Stimulated activated CD4-positive, alpha-beta T cell treated with anti-CD3 and anti-CD28 coated beads, Interleukin-12 subunit alpha, Interleukin-12 subunit beta, amount 100 ng/mL, for 48 hours (primary cell): ENCODE results near the gene NFIB.

Experiments used
- DNase-seq, 3 donors: peaks; one replicate each; pipeline ENCODE4 v3.0.0-alpha.2; 2020; ENCODE audit warnings: low read depth in 2 of 3, low spot score in 1 of 3

NFIB gene

DNA sequence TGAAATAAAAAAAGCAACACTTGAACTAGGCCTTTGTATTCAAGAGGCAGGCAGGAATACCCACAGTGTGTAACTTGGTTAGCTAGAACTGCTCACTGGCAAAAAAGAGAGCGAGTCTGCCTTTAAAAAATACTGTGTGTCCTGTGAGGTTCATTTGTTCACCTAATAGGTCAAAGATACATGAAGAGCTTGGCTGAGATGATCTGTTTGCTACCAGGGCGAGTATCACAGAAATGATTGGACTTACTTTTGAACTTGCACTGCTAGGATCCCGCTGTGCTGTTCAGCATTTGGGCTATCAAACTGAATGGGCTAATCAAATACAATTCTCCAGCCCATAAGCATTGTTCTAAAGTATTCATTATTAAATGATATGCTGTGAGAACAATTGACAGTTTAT lies 229.1 kb downstream of the NFIB start:
- no peak for DNase-seq

DNA sequence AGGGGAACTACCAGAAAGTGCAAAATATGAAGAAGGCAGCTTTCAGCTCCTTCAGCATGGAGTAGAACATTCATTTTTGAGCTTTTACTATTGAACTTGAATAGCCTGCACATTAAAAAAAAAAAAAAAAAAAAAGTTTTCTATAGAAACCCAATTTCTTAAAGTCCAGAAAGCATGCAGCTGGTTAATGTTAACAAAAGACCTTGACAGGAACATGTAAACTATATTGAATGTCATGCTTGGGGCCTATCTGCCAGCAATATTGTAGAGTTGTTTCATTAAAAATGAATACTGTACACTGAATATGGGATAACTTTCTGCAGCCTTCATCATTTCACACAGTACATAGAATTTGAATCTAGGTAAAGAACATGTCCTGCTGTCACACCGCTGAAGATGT lies 230.6 kb downstream of the NFIB start:
- DNase-seq: no peak

DNA sequence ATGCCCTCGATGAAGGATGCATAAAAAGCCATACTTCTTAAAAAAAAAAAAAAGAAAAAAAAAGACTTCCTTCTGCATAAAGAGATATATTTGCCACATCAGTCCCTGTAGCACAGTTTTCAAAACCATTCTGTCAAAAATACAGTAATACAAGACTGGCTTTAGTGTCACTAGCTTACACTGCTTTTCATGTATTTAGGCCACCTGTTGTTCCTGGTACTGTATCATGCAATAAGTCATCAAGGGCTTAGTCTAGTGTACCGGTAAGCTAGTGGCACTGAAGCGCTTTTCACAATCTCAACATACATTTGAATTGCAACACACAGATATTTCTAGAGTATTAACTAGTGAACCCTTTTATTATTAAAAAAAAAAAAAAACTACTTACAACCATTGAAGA lies 231.2 kb downstream of the NFIB start:
- no peak for DNase-seq

DNA sequence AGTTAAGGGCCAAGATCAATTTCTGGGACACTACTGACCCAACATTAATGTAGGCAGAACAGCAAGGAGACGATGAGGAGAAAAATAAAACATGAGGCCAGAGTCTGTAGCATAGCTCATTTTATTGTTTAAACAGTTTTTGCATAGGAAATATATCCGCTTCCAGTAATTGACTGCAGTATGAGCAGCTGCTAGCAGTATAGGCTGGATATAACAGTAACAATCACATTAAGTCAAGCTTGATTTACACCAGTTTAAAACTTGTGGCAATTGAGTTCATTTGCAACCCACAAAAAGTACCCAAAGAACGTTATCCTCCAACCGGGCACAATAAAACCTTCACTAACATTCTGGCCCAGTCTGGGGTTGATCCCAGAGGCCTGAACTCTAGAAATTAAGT lies 232.2 kb downstream of the NFIB start:
- DNase-seq: no peak

DNA sequence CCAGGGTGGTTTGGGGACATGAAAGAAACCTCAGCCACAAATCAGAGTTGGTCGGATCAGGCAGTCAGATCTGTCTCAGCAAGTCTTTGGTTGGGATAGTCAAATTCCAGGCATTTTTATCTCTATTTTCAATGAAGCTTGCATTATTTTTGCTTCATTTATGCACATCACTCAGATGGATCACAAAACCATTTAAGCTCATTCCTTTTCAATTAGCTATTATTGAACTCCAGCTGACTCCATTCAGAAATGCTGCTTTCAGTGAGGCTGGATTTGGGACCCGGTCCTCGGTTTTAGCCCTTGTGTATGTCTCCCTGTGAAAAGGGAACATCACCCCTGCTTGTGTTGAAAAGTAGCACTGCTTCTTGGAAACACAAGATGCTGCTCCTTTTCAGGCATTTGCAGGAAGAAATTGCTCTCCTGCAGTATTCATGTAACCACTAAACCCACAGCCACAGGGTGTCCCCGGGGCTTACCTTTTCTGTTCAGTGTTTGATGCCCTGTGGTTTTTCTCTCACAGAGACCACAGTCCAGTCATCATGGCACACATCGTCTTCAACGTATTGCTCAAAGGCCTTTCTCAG lies 232.9 kb downstream of the NFIB start:
- DNase-seq: peak in 1 of 3 donors; percentile 0

DNA sequence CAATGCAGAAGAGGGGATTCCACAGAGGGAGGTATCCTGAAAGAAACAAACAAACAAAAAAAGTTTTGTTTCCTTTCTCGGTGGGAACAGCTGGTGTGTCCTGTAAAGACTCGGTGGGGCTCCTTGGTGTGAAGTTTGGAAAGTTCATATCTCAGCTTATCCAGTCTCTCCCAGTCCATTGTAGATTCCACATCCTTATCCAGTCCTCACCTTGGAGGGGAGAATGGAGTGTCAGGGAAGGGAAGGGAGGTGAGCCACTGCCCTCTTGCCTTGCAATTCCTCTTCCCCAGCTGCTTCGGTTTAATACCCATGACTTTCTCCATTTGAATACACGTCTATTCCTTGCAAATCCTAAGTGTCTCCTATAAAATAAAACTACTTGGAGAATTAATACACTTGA lies 234.5 kb downstream of the NFIB start:
- DNase-seq: no peak

DNA sequence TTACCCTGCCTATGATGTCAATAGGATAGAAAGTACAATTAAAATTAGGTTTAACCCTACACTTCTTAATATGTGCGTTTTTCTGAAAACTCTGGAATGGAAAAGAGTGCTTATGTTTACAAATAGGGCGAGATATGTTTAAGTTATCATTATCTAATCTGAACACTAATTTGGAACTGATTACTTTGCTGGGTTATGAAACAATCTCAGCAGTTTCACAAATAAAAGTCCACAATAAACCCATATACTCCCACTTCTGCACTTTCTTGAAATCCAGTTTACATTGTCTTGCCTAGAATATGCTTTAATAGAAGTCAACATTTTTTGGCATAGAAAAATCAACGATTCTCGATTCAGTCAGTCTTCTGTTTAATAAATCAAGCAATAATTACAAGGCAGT lies 236.3 kb downstream of the NFIB start:
- DNase-seq: no peak

DNA sequence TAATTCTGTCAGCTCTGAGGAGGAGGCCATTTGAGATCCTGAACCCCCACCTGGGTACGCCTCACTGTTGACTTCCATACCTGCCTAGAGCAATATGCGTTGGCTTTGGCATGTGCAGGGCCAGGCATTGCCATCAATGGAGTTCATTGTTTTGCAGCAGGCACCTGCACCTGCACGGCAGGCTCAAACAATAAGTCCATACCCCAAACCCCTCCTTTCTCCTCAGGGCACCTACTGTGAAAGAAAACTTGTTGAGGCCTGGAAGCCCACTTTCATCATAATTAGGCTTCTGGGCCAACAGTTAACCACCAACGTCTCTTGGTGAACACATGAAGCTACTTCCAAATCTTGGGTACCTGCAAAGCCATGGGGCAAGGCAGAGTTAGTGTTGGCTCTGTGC lies 238.7 kb downstream of the NFIB start:
- DNase-seq: no peak

DNA sequence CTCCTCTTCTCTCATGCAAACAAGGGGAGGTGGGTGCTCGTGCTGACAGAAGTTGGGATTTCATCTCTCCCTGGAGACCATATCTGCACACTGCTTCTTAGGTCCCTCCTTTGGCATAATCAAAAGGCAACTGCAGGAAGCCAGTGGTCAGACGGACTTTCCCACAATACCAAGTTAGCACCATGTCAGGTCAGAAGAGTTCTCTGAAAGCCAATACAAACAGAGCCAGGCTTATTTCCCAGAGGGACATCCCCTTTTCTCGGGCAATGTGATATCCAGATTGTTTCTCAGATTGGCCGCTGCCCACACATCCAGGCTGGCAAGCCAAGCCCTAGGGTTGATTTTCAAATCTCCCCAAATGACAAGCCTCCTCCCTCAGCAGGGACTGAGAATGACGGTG lies 241.1 kb downstream of the NFIB start:
- no peak for DNase-seq

DNA sequence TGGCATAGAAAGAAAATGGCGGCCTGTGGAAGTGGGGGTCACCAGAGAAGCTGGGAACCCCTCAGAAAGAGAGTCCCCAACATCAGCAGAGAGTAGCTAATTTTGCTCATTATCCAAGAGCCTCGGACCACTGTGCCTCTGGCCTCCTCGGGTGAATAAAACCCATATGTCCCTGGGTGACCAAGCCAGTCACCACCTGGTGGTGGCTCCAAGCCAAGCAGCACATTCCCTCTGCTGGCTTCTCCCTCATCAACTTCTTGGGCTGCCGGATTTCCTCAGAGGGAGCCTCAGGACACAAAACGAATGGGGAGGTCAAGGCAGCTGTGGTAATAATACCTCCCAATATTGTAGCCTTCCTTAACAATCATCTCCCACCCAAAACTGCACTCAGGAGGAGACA lies 242.5 kb downstream of the NFIB start:
- DNase-seq: no peak

DNA sequence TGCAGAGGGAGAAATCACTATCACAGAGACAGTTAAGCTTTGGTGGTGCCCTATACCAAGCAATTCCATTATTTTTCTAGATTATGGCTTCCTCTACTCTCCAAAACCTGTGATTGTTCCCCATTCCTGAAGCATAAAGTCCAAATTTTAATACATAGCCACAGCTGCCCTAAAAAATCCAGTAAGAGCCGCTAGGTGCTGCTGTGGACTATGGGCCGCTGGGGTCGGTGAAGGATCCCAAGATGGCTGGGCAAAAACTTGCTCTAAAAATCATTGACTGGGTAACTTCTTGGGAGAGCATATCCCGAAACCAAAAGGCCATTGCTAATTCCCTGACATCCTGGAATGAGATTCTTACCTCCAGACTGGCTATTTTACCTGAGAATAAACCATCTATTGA lies 245.3 kb downstream of the NFIB start:
- DNase-seq: no peak

DNA sequence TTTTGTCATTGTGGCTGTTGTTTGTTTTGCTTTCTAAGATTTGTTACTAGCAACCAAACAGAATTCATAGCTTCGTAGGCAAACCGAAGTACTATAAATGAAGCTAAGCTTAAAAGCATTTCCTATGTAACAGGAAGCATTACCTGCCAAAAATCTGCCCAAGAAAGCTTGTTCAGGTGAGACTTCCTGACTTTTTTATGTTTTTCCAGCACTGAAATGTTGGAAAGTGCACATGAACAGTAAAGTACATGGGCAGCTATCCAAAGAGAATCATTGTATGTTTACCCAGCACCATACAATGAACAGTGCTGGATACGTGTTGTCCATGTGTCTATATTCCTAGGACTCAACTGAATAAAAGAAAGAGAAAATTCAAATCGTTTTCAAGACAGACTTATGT lies 247.1 kb downstream of the NFIB start:
- DNase-seq: no peak

DNA sequence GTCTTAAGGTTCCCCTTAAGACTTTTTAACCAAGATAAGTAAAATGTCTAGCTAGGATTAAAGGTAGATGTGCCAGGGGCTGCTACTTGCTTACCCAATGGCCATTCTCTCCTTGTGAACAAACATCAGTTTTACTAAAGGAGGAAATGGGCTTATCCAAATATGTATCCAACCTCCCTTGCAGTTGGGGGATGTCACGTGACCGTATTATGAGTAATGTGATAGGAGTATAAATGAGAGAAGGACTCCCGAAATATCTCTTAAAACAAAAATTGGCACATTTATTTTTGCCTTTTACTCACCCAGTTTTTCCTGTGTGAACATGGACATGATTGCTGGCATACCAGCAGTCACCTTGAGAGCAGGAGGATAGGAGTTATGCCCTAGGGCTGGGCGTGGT lies 247.9 kb downstream of the NFIB start:
- no peak for DNase-seq

DNA sequence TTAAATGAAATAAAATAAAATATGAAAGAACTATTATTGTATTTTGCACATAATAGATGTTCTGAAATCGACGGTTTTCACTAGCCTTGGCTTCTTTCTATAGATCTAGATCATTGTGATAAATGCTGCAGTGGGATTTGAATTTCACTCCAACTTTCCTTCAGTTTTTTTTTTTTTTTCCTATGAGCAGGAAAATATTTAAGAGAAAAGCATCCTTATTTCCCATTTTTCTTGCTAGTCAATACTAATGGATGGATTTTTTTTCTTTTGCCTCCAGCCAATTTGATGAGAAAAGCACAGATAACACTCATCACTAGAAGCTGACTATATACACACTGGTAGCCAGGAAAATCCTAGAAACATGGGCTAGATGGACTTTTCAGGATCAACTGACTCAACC lies 249.0 kb downstream of the NFIB start:
- DNase-seq: no peak

DNA sequence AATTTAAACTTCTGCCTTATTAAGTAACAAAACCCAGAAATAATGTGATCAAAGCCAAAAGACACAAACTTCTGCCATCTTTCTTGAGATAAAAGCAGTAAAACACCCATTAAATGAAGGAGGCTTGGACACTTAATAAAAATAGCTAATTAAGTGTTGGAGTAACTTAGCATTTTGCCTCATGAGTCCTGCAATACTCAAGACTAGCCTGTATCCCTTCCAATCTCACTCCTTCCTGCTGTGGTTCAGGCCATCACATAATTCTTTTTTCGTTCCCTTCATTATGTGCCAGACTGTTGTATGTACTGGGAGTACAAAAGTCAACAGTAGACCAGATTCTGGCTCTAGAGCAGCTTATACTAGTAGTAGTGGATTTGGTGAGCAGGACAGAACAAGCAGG lies 250.2 kb downstream of the NFIB start:
- no peak for DNase-seq

DNA sequence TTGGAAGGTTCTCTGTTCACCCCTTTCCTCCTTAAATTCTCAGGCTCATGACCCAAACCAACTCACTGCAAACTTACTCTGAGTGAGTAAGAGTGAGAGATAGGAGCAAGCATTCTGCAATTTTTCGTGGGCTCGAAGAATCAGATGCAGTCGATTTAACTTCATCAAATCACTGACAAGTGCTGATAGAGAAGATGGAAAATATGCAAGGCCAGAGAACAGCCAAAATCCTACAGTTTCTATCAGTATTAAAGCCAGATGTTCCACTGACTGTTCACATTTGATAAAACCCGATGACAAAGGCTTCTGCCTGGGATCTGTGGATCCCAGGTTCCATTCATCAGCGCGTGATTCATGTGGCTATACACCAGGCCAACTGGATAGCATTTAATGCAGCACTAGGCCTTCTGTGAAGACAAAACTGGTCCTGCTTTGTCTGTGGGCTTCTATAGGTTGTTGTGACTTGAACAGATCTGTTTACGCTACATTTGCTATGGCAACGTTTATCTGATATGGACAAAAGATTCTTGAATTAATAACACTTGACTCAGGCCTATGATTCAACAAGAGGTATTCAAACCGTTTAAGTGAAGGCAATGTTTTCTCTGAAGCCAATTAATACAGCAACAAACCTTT lies 251.2 kb downstream of the NFIB start:
- DNase-seq: no peak

DNA sequence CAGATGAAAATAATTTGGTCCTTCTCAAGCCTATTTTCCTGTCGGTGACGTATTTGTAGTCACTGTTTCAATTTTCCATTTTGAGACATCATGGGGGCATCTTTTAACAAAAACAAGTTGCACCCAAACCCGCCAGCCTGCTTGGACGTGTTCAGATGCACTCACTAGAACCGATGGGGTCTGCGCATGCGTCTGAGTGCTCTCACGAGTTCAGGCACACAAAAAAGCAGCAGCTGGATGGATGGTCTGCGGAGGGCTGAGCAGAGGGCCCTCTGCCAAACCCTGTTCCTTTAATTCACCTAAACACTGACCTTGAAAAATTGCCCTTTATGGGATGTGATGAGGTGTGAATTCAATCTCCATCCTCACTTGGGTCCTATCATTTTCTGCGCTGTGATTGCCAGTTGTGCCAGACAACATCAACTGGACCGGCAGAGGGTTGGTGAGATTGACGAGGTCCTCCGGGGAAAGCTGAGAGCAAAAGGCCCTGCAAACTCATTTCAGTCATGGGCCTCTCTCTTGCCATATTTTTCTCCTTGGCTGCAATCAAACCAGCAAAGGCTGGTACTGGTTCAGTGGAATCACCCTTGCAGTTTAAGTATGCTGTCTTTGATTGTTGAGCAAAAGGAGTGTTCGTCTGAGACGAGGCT lies 251.9 kb downstream of the NFIB start:
- DNase-seq: no peak

DNA sequence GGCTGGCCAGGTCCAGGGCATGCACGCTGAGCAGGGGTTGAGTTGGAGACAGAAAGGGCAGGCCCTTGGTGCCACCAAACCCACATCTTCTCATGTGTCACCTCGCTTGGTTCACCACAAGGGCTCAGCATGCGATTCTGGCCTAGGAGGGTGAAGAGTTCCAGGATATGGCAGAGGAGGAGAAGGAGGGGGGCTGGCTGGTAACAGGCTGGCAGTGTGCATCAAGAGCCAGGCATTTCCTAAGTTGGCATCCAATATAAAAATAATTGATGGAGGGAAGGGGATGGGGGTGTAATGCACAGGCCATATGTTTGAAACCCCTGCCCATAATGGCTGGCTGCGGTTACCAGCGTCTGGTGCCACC lies 255.6 kb downstream of the NFIB start:
- no peak for DNase-seq

DNA sequence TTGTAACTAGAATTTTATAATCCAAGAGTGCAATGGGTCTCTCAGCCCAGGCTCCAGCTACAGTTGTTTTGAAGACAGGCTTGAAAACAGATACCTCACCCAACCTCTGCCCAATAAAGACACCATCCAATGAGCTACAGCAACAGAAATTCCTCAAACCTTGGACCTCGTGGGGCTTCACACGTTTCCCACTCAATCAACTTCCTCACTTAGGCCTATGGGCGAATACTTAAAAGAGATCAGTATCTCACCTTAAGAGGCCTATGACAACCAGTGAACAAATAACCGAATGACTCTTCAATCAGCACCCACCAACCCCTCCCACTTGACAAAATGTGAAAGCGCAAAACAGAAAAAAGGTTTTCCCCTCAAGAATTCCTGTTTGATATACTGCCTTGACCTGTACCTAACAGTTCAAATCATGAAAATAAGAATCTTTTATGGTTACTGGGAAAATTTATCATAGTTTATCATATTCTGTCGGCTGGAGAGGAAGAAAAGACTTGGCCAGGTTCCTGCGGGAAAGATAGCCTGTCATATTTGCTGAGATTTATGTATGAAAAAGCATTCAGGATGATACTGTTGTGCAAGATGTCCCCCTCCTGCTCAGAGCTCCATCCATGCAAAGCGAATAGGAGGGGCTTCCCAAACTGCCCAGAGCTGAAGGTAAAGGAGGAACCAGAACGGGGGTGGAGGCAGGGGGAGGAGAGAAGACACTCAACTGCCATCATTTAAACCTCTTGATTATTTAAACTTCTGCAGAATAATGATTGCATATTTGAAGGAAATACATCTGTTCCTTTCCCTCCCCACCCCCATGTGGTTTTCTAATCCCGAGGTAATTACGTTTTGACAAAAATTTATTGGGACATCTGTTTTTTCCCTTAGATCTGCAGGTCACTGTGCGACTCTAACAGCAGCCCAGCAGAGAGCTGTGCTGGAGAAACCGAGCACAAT lies 256.3 kb downstream of the NFIB start:
- DNase-seq: no peak

DNA sequence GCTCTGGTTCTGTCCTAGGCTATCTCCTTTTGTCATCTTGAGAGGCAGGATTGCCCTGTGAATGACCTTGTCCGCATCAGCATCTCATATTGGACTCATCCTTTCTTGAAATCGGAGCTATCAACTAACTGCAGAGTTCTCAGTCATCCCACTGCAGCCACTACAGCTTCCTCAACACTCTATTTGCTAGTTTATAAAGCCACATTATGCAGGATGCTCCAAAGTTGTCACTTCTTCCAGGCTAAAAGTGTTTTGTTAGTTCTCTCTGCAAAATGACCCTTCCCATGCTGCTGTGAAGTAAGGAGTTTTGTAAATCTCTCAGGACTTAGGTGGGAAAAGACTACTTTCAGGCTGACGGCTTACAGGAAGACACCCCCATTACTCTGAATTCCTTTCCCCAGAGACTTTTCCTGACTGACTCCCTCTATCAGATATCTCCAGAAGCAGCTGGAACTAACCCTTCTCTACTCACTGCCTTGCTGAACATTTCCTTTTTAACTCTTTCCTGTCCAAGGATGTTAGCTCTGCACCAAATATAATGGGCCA lies 257.6 kb downstream of the NFIB start:
- DNase-seq: no peak

DNA sequence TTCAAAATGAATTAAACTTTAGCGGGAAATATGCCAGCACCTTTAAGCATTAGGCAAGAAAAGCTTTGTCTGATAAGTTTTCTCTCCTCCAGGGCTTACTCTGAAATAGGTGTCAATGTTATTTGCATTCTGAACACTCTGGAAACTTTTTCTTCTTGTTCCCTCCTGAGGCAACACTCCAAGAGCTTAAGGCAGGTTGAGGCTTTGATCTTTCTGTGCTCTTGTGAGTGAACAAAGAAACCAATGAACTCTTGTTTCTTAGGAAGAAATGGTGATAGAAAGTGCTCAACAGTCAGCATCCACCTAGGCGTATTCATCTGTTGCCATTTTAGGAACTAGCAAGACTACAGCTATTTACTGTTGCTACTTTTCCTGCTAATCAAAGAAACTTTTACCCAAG lies 259.8 kb downstream of the NFIB start:
- DNase-seq: no peak

DNA sequence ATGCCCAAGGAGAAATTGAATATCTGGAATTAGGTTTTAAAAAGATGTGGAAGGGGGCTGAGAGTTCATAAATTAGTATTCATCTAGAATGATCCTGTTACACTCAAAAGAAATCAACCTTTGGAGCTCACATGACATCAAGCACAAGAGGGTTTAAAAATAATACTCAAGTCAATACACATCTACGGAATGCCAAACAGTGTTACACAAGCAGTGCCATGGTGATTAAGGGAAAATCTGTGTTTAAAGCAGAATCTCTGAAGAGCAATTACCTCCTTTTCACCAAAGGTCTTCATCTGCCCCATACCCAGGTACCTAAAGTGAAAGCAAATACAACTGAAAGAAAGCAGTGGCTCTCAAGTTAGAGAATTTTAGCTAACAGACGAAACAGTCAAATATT lies 261.6 kb downstream of the NFIB start:
- DNase-seq: no peak
